Stimulated activated CD4-positive, alpha-beta T cell treated with anti-CD3 and anti-CD28 coated beads, TNF-alpha, amount 100 ng/mL, for 1 hour (primary cell): Measurements from ENCODE around the gene KIAA0408.
"Not testable (repeated sequence)": the region's sequence is repeated elsewhere in the genome, so short reads cannot be mapped to it uniquely, and the experiment has no call there.

Experiments used
- DNase-seq, 3 donors: peaks; one replicate each; pipeline ENCODE4 v3.0.0-alpha.2; 2020; ENCODE audit warnings: low read depth in 3 of 3, low spot score in 1 of 3

The KIAA0408 gene

DNA sequence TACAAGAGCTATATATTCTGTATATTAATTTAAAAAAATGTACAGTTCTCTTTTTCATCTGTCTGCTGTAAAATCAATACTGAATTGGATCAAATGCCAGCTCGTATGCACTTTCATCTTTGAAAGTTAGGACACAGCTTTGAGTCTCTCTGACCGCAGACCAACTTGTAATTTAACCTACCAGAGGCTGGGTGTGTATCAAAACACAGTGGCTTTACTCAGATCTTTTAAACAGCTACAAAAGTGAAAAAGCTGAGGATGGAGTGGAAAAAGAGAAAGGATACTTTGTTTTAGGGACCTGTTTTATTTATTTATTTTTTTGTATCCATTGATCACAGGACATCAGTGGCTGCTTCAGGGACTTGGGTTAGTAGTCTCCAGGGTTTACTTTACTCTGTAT is 44.1 kb downstream of the KIAA0408 start:
- no peak for DNase-seq

DNA sequence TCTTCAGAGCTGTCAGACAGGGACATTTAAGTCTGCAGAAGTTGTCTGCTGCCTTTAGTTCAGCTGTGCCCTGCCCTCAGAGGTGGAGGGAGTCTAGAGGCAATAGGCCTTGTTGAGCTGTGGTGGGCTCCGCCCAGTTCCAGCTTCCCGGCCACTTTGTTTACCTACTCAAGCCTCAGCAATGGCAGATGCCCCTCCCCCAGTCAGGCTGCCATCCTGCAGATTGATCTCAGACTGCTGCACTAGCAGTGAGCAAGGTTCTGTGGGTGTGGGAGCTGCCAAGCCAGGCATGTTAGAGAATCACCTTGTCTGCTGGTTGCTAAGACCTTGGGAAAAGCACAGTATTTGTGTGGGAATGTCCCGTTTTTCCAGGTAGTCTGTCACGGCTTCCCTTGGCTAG is 46.1 kb downstream of the KIAA0408 start:
- not testable (repeated sequence) for DNase-seq

DNA sequence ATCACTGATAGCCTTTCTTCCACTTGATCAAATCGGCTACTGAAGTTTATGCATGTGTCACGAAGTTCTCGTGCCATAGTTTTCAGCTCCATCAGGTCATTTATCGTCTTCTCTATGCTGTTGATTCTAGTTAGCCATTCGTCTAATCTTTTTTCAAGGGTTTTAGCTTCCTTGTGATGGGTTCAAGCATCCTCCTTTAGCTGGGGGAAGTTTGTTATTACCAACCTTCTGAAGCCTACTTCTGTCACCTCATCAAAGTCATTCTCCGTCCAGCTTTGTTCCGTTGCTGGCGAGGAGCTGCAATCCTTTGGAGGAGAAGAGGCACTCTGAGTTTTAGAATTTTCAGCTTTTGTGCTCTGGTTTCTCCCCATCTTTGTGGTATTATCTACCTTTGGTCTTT is 47.2 kb downstream of the KIAA0408 start:
- not testable (repeated sequence) for DNase-seq
